Stomach (tissue), 4 donors: ENCODE measurements around the gene KMT5C.

ENCODE experiments used
- CTCF ChIP-seq, 7 experiments: fragments of 450-650 bp in 4 of 7; fragments of 200-600 bp in 3 of 7; sonication (generic) in 3 of 7; IDR thresholded peaks; one replicate each; pipeline ENCODE4 v1.5.1; 2016 to 2019; ENCODE audit warnings: antibody characterized with exemption in 7 of 7, control low read depth in 2 of 7, mild to moderate bottlenecking in 1 of 7
- EP300 ChIP-seq: sonication (generic); formaldehyde crosslinking; IDR thresholded peaks from one replicate; pipeline ENCODE4 v1.6.1; 2017; ENCODE audit warnings: antibody characterized with exemption
- POLR2A ChIP-seq, 4 donors: fragments of 450-650 bp; IDR thresholded peaks; one replicate each; pipeline ENCODE4 v1.6.1; 2016; ENCODE audit warnings: antibody characterized with exemption in 4 of 4, control low read depth in 2 of 4, mild to moderate bottlenecking in 1 of 4, moderate library complexity in 1 of 4
- POLR2AphosphoS5 ChIP-seq, 3 donors: sonication (generic); formaldehyde crosslinking; IDR thresholded peaks; one replicate each; pipeline ENCODE4 v1.6.1; 2016; ENCODE audit warnings: antibody characterized with exemption in 3 of 3

- TF ChIP-seq POLR2A (IDR thresholded peaks at IDR 0.05) (no peak), CTCF (IDR thresholded peaks at IDR 0.05) (no peak), POLR2AphosphoS5 (IDR thresholded peaks at IDR 0.05) (no peak), EP300 (no peak)
Measured at GRCh38 chr19:55352549-55353145, 13.0 kb downstream of the KMT5C start.
